Gastrocnemius medialis (tissue), 4 donors: ENCODE data around the gene AXL.

Experiments used
- POLR2A ChIP-seq, 2 donors: fragments of 450-650 bp; IDR thresholded peaks; one replicate each; pipeline ENCODE4 v1.6.1; 2017; ENCODE audit warnings: antibody characterized with exemption in 2 of 2, mild to moderate bottlenecking in 2 of 2, moderate library complexity in 2 of 2
- TF ChIP-seq, protein P1 (sequence below), 5 experiments: fragments of 450-650 bp in 3 of 5; fragments of 200-600 bp in 2 of 5; sonication (generic) in 2 of 5; IDR thresholded peaks in 4 of 5; conservative IDR thresholded peaks in 1 of 5; 1 replicate in 4 of 5; 2 replicates in 1 of 5; pipeline ENCODE4 v1.5.1; 2016 to 2019; ENCODE audit warnings: antibody characterized with exemption in 5 of 5, mild to moderate bottlenecking in 3 of 5, moderate library complexity in 3 of 5

DNA sequence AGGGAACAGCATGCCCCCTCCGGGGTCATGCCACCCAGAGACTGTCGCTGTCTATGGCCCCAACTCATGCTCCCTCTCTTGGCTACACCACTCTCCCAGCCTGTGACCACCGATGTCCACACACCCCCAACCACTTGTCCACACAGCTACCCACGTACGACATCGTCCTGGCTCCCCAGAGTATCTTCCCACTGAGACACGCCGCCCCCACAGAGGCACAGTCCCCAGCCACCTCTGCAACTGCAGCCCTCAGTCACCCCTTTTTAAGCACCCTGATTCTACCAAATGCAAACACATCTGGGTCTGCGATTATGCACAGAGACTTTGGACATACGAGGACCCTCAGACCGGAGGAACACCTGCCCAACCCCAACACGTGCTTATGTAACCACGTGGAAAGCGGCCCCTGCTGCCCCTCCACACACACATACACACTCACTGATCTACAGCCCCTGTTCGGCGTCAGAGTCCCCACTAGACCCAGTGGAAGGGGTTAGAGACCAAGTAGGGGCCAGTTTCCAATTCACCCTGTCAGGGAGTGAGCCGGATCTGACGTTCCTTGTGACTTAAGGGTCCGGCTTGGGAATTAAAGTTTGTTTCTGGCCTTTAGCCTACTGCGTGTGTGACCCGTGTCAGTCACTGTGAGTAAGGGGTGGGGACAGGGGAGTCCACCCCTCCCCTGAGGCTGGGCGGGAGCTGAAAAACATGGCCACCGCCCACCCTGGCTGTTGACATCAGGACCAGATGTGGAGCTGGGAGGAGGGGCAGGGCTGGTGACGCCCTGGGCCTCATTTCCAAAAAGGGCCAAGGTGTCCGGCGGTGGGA, 11.9 kb upstream of the AXL start:
- TF ChIP-seq, protein P1, sequence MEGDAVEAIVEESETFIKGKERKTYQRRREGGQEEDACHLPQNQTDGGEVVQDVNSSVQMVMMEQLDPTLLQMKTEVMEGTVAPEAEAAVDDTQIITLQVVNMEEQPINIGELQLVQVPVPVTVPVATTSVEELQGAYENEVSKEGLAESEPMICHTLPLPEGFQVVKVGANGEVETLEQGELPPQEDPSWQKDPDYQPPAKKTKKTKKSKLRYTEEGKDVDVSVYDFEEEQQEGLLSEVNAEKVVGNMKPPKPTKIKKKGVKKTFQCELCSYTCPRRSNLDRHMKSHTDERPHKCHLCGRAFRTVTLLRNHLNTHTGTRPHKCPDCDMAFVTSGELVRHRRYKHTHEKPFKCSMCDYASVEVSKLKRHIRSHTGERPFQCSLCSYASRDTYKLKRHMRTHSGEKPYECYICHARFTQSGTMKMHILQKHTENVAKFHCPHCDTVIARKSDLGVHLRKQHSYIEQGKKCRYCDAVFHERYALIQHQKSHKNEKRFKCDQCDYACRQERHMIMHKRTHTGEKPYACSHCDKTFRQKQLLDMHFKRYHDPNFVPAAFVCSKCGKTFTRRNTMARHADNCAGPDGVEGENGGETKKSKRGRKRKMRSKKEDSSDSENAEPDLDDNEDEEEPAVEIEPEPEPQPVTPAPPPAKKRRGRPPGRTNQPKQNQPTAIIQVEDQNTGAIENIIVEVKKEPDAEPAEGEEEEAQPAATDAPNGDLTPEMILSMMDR (IDR thresholded peaks at IDR 0.05 in 4 of 5, conservative IDR thresholded peaks at IDR 0.05 in 1 of 5): no peak
- TF ChIP-seq POLR2A (IDR thresholded peaks at IDR 0.05): no peak
